Measurements from ENCODE around the gene FNTB. TPM values are rescaled to one million over a fixed set of nuclear protein-coding genes. Genes with fewer than 3 reads are reported as not detected.

The FNTB gene
- total RNA-seq, 1 experiment from 2014 or later: 20.7 TPM

DNA sequence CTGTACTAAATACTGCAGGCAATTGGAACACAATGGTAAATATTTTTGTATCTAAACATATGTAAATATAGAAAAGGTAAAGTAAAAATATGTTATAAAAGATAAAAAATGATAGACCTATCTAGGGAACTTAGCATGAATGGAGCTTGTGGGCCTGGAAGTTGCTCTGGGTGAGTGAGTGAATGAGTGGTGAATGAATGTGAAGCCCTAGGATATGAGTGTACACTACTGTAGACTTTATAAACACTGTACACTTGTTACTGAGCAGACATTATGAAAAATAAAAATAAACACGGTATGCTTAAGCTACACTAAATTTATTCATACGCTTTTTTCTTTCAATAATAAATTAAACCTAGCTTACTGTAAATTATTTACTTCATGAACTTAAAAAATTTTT is 7.8 kb downstream of the FNTB start:
- no peak overlapping the region for H3K27ac ChIP-seq (ENCODE audit: insufficient read length, low read depth, low read length)
- no peaks in the 10 kb centered on the region for H3K23me2 ChIP-seq (ENCODE audit: insufficient read length, low read depth, low read length, poor library complexity, severe bottlenecking)
- no peak overlapping the region for H3K14ac ChIP-seq (ENCODE audit: insufficient read depth, low read length)
- H3K4me2 ChIP-seq (ENCODE audit: insufficient read depth, insufficient read length, low read length): no peak overlapping the region
- no peak overlapping the region for H2BK20ac ChIP-seq (ENCODE audit: low read depth, low read length, poor library complexity, severe bottlenecking)
- no peak overlapping the region for H3K9ac ChIP-seq (ENCODE audit: extremely low read depth, insufficient read length, low read length)
- no peaks in the 10 kb centered on the region for H3K79me1 ChIP-seq (ENCODE audit: insufficient read depth, low read depth, low read length, poor library complexity, severe bottlenecking)
- no peak overlapping the region for H4K8ac ChIP-seq (replicated peaks; ENCODE audit: insufficient read length, low read depth, low read length)
- H2AFZ ChIP-seq (ENCODE audit: low read length): no peak overlapping the region
- TF ChIP-seq, protein P1, sequence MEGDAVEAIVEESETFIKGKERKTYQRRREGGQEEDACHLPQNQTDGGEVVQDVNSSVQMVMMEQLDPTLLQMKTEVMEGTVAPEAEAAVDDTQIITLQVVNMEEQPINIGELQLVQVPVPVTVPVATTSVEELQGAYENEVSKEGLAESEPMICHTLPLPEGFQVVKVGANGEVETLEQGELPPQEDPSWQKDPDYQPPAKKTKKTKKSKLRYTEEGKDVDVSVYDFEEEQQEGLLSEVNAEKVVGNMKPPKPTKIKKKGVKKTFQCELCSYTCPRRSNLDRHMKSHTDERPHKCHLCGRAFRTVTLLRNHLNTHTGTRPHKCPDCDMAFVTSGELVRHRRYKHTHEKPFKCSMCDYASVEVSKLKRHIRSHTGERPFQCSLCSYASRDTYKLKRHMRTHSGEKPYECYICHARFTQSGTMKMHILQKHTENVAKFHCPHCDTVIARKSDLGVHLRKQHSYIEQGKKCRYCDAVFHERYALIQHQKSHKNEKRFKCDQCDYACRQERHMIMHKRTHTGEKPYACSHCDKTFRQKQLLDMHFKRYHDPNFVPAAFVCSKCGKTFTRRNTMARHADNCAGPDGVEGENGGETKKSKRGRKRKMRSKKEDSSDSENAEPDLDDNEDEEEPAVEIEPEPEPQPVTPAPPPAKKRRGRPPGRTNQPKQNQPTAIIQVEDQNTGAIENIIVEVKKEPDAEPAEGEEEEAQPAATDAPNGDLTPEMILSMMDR (conservative IDR thresholded peaks at IDR 0.05): no peak
- no peak overlapping the region for H2BK120ac ChIP-seq (ENCODE audit: low read depth, low read length, poor library complexity, severe bottlenecking)
- WGBS (ENCODE audit: extremely low coverage, insufficient read length, low lambda C conversion rate): 100% methylated on average over 2 of the region's 2 CpGs
- no peak overlapping the region for H4K91ac ChIP-seq (ENCODE audit: insufficient read length, low read depth, low read length)
- no peaks in the 10 kb centered on the region for H3K79me2 ChIP-seq (ENCODE audit: insufficient read depth, low read length)
- Mint-ChIP-seq H3K4me3 (no peak overlapping the region), H3K27me3 (ENCODE audit: low read depth) (no peaks in the 10 kb centered on the region; the same call in 1 of the 2 replicates), H3K27ac (no peak overlapping the region), H3K4me1 (peaks cover 20 to 21% of the 10 kb centered on the region in 2 experiments), H3K36me3 (ENCODE audit: insufficient read depth in 1 of 3, low read depth in 3 of 3) (peaks cover 0 to 2% (median 0%) of the 10 kb centered on the region in 3 experiments; a peak in 2 of 7 replicates), H3K9me3 (no peaks in the 10 kb centered on the region)
- no peaks in the 10 kb centered on the region for H4K20me1 ChIP-seq (ENCODE audit: control insufficient read depth, insufficient read depth, insufficient read length)
- no peak overlapping the region for H3K23ac ChIP-seq (ENCODE audit: insufficient read length, low read depth, low read length)
- H3T11ph ChIP-seq (ENCODE audit: low read length): no peak overlapping the region
- no peak overlapping the region for H3K18ac ChIP-seq (ENCODE audit: insufficient read length, low read depth, low read length)
- DNase-seq: no peak
- H3K4ac ChIP-seq (ENCODE audit: low read depth, low read length): no peak overlapping the region
- H2BK5ac ChIP-seq (ENCODE audit: insufficient read length, low read length): no peak overlapping the region
- H2BK12ac ChIP-seq (ENCODE audit: insufficient read length, low read depth, low read length): no peak overlapping the region
- no peak overlapping the region for H2BK15ac ChIP-seq (ENCODE audit: low read depth, low read length)
- no peak overlapping the region for H4K5ac ChIP-seq (ENCODE audit: insufficient read length, low read depth, low read length)
- H2AK5ac ChIP-seq (ENCODE audit: insufficient read length, low read length): no peak overlapping the region
- no peak overlapping the region for H3K56ac ChIP-seq (ENCODE audit: insufficient read length, low read depth, low read length)
- H3K27me3 ChIP-seq (ENCODE audit: insufficient read depth, low read length): no peaks in the 10 kb centered on the region
- no peaks in the 10 kb centered on the region for H3K9me3 ChIP-seq (ENCODE audit: control insufficient read depth, low read depth, low read length)
- peaks cover 8% of the 10 kb centered on the region for H3K4me1 ChIP-seq (ENCODE audit: insufficient read depth, low read length)

Measured in H9 (cell line).